Kidney glomerular epithelial cell (primary cell): ENCODE results near the gene CCSER2.
"Not testable (repeated sequence)": the region's sequence is repeated elsewhere in the genome, so short reads cannot be mapped to it uniquely, and the experiment has no call there.

Experiments
- DNase-seq: peaks from one replicate; lab custom pipeline; 2025; lab: John Stamatoyannopoulos, UW

Gene CCSER2

DNA sequence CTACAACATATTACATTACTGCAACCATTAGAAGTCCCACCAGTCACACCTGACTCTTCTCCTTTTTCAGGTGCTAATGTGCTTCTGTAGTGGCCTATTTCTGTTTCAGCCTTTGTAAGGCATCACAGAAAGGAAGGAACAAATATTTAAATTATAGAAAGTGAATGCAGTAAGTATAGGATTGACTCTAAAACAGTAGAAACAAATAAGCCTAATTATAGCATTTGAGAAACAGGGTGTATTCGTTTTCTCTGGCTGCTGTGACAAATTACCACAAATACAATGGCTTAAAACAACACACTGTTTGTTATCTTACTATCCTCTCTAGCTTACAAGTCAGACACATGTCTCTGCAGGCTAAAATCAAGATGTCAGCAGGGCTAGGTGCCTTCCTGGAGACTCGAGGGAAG lies 69.4 kb downstream of the CCSER2 start:
- no peak for DNase-seq

DNA sequence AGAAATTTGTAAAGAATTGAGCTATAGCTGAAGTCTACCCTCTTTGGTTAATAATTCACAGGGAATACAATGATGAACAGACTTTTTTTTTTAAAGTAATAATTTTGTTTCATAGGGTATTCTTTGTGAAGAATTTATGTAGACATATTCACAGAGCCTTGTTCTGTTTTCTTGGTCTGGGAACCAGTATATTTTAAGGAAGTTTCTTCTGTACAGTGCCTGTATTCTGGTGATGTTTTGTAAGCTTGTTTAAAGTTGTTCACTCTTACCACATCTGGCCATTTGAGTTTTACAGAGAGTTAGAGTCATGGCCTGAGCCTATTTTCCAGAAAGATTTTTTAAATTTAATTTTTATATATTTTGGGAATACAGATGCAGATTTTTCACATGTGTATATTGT lies 70.3 kb downstream of the CCSER2 start:
- DNase-seq, result no peak

DNA sequence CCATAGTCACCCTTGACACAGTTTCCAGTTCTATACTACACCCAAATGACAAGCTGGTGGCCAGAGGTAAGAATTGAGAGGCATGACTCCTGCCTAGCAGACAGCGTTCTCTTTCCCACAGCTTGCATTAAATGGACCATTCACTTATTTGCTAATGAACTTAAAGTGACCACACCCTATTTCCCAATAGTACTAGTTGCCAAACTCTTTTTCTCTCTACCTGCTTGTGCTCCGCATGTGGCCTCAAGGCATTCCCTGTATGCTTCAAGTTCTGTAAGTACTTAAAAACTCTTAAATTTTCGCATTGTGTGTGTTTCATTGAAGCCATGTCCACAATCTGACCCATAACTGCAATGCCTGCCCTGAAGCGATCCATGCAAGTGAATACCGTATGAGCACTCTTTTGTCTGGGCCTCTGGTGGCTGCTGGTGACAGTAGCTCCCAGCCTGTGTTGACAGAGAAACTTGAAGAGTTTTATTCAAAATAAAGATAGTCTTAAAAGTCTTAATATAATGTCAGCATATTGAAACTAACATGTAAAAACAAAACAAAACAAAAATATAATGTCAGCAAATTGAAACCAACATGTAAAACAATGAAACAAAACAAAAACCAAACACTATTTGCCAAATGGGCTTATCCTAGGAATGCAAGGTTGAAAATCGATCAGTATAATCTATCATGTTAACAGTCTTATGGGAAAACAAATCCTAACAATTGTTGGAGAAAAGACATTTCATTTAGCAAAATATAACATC lies 73.6 kb downstream of the CCSER2 start:
- no peak for DNase-seq

DNA sequence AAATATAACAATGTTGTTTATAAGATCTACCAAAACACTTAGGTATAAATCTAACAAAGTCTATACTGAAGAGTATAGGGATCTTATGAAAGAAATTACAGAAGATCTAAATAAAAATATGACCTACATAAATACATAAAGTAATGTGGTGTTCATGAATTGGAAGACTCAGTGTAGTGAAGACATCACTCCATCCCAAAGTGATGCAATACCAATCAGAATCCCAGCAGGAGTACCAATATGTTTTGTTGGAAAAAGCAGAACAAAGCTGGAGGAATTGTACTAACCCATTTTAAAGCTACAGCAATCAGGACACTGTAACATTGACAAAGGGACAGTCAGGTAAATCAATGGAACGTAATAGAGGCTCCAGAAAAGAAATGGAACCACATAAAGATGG lies 76.4 kb downstream of the CCSER2 start:
- DNase-seq, result no peak

DNA sequence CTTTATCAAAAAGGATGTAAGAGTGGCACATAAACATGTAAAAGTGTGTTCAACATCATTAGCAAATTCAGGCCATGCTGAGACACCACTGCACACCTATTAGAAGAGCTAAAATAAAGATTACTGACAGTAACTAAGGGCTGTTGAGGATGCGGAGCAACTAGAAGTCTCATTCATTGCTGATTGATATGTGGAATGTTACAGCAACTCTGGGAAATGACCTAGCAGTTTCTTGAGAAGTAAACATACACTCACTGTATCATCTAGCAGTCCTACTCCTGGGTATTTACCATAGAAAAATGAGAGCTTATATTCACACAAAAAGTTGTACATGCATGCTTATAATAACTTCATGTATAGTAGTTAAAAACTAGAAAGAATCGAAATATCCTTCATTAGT lies 77.3 kb downstream of the CCSER2 start:
- no peak for DNase-seq

DNA sequence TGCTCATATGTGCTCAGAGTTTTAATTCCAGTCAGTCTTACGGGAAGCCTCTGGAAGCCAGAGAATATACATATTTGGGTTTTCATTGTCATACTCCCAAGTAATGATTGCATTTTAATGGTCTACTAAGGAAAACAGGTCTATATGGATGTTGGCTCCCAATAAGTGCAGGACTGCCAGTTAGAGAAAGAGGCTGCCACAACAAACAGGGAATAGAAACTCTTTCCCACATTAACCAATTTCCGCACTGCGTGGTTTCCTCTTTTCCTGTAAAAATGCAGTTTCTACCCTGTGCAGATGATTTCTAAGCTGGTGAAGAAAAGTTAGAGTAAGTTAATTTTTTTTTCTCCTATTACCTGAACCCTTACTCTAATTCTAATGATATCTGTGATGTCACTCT lies 78.2 kb downstream of the CCSER2 start:
- no peak for DNase-seq

DNA sequence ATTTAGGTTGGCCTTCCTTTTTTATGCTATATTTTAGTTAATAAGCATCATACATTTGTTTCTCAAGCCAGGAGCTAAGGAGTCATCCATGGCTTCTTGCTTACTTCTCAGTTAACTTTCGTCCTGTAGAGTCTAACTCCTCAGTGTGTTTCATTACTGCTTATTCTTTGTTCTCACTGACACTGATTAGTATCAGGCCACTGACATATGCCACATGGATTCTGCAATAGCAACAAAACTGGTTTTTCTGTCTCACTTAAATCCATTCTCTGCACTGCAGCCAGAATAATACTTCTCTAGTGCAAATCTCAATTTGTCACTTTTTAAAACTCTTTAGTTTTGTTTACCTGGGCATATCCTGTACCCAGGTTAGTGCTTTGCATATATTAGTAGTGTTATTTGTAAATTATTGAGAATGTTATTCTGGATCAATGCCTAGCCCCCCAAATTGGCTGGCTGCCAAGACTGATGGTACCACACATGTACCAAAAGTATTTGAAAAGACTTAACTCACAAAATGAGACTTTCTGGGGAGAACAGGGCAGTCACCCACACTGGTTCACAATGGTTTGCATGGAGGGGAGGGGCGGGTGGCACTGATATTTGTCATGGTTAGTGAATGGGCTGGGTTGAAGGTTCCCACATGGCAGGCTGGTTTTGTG lies 79.1 kb downstream of the CCSER2 start:
- DNase-seq, result no peak

DNA sequence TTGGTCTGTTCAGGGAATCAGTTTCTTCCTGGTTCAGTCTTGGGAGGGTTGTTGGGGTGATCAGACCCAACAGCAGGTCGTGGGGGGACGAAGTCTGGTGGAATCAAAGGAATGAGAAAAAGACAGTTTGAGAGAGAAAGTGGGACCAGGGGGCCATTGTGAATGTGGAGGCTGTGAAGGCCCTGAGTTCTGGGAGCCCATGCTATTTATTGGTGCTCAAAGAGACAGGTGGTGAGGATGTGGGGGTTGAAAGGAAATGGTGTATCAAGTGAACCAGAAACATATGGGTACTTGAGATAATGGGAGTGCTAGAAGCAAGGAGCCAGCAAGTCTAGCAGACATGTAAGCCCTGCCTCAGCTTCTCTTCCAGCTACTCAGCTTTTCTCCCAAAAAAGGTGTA lies 84.1 kb downstream of the CCSER2 start:
- no peak for DNase-seq

DNA sequence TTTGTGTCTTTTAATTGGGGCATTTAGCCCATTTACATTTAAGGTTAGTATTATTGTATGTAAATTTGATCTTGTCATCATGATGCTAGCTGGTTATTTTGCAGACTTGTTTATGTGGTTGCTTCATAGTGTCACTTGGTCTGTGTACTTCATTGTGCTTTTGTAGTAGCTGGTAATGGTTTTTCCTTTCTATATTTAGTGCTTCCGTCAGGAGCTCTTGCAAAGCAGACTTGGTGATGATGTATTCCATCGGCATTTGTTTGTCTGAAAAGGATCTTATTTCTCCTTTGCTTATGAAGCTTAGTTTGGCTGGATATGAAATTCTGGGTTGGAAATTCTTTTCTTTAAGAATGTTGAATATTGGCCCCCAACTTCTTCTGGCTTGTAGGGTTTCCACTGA lies 85.7 kb downstream of the CCSER2 start:
- not testable (repeated sequence) for DNase-seq

DNA sequence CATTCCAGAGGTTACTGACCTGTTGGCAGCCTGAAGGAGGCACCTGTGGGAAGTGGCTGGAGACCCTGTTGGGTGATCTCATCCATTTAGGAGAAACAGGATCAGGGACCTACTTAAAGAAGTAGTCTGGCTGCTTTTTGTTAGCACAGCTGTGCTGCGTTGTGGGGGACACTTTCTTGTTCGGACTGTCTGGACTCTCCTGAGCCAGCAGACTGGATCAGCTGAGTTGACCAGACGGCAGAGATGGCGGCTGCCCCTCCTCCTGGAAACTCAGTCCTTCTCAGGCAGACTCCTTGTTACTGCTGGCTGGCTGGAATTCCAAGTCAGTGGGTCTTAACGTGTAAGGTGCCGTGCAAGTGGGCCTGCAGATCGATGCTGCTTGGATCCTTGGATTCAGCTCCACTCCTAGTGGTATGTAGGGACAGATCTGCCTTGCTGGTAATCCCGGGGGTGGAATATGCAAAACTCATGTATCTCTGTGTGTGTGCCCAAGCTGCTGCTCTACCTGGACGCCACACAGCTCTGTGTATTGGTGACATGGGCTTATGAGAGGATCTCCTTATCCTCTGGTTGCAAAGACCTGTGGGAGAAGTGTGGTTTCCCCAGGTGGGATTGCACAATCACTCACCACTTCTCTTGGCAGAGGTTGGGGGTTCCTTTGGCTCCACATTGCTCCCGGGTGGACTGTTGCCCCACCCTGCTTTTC lies 87.3 kb downstream of the CCSER2 start:
- no peak for DNase-seq

DNA sequence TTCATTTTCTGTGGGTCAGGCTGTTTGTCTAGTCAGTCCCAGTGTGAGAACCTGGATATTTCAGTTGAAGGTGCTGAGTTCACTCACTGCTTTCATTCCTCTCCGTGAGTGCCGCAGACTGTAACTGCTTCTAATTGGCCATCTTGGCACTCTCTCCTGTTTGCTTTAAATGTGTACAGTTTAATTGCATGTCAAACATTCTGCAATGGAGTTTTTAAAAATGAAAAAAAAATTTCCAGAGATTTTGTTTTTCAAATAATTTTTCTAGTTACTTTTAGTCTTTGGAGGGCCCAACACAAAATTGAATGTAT lies 87.8 kb downstream of the CCSER2 start:
- no peak for DNase-seq

DNA sequence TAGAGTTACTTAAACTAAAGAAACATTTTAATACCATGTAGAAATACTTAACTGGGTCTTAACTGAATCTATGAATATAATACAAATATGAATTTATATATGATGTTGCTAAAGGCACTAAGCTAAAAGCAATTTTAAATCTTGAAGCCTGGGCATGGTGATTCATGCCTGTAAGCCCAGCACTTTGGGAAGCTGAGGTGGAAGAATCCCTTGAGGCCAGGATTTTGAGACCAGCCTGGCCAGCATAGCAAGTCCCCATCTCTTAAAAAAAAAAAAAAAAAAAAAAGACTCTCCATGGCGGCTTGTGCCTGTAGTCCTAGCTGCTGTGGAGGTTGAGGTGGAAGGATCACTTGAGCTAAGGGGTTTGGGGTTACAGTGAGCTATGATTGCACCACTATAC lies 95.3 kb downstream of the CCSER2 start:
- DNase-seq, result no peak

DNA sequence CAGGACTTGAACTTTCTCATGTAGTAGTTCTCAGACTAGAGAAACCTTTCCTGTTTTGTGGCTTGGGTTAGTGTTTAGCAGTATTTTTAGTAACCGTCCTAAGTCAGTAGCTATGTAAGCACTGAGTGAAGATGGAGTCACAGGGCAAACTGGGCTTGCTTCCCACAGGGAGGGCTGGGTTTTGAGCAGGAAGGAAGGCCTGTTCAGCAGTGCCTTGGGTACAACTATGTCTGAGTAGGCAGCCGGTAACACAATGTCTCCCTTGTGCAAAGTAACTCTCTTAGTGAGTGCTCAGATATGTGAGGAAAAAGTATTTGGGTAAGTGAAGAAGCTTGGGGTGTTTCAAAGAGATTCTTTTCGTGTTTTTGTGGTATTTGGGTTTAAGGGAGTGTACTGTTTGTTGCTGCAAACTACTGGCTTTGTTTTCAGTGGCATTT lies 96.4 kb downstream of the CCSER2 start:
- peak; percentile 82 for DNase-seq

DNA sequence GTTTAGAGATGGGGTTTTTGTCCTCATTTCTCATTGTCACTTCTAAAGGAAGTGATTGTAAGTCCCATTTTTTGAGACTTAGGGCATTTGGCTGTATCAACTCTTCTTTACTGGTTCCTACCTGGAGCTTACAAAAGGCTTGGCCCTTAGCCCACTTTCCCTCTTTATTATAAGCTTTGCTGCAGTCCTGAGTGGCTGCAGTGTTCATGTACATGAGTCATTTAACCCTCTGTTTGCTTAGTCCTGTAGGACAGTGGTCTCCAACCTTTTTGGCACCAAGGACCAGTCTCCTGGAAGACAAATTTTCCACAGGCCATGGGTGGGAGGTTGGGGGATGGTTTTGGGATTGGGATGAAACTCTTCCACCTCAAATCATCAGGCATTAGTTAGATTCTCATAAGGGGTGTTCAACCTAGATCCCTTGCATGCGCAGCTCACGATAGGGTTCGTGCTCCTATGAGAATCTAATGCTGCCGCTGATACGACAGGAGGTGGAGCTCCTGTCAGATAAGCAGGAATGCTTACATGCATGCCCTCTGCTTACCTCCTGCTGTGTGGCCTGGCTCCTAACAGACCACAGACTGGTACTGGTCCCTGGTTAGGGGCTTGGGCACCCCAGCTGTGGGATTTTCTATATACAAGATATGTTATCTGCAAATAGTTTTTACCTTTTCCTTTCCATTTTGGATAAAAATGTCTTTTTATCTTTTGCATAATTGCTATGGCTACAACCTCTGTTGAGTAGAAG lies 99.7 kb downstream of the CCSER2 start:
- DNase-seq, result no peak

DNA sequence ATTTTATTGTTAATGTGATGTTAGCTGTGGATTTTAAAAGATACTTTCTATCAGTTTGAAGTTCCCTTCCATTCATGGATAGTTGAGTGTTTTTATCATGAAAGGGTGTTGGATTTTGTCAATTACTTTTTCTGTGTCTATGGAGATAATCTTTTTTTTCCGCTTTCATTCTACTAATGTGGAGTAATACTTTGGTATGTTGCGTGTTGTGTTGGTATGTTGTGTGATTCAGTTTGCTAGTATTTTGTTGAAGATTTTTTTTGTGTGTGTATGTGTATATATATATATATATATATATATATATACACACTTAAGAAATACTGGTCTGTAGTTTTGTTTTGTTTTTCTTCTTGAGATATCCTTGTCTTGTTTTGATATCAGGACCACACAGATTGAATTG lies 100.3 kb downstream of the CCSER2 start:
- no peak for DNase-seq

DNA sequence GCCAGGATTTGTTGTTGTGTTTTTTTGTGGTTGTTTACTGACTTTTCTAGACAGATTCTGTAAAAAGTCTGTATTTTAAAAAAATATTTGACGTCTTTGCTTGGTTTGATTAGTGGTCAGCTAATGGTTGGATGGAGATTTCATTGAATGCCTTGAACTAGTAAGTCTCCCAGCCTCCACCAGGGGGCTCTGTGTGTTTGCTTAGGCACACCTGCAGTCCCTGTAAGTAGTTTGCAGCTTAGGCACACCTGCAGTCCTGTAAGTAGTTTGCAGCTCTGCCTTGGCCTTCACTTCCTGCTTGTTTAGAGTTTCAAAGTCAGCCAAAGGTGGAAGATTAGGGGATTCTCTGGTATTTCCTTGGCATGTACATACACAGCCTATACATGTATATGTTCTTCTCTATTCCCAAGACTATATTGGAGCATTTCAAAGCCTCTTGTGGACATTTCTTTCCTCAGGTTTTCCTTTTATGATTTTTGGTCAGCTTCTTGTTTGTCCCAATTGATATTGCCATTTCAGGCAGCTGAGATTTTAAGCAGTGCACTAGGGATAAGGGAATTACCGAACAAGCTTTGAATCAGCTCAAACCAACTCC lies 101.6 kb downstream of the CCSER2 start:
- DNase-seq, result peak; percentile 60

DNA sequence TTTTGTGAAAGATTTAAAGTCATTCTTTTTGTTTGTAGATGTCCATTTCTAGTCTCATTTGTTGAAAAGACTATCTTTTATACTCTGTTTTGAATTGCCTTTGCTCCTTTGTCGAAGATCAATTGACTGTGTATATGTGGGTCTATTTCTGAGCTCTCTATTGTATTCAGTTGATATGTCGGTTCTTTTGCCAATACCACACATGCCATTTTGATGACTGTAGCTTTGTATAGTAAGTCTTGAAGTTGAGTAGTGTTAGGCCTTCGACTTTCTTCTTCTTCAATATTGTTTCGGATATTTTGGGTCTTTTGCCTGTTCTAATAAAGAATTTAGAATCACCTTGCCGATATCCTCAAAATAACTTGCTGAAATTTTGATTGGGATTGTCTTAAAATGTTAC lies 104.5 kb downstream of the CCSER2 start:
- no peak for DNase-seq

DNA sequence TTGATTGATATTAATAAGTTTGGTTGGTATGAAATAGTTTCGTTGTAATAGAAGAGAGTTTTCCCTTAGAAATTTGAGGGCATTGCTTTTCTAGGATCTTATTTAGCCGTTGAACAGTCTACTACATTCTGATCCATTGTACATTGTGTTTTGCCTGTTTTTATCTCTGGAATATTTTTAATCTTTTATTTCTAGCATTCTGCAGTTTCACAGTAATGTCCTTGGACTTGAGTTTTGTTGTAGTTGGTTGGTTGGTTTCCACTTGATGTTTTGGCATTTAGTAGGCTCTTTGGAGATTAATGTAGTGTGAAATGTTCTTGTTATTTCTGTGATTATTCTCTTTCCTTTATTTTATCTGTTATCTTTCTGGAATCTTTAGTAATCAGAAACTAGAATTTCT lies 112.4 kb downstream of the CCSER2 start:
- DNase-seq, result no peak

DNA sequence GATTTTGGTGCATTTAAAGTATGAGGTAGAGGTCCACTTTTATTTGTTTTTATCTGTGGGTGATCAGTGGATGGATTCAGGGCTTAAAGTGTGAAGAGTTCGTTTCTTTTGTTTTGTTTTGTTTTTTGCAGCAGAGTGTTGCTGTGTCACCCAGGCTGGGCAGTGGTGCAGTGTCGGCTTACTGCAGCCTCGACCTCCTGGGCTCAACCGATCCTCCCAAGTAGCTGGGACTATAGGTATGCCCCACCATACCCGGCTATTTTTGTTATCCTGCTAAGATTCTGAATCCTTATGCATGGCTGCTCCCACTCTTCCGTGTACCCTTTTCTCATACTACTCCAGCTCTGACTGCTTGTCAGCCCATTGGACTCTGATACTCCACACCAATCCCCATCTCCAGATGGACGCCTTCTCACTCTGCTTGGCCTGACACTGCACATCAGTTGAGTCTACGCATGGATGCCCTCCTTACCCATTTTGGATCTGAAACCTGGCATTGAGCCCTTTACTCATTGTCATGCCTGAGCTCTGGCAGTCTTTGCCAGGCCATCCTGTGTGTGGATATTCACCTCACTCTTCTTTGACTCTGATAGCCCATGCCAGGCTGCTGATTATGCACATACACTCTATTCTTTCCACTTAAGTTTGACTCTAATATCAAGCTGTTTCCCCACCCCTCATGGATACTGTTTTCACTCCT lies 119.5 kb downstream of the CCSER2 start:
- DNase-seq, result peak; percentile 21

DNA sequence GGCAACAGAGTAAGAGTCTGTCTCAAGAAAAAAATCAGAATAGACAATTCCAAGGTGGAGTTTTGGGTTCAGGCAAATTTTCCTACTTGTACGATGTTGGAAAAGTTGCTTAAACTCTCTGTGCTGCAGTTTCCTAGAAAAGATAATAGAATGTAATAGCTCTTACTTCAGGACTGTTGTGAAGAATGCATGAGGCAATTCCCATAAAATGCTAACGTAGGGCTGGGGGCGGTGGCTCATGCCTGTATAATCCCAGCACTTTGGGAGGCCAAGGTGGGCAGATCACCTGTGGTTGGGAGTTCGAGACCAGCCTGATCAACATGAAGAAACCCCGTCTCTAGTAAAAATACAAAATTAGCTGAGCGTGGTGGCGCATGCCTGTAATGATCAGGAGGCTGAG lies 121.0 kb downstream of the CCSER2 start:
- not testable (repeated sequence) for DNase-seq

DNA sequence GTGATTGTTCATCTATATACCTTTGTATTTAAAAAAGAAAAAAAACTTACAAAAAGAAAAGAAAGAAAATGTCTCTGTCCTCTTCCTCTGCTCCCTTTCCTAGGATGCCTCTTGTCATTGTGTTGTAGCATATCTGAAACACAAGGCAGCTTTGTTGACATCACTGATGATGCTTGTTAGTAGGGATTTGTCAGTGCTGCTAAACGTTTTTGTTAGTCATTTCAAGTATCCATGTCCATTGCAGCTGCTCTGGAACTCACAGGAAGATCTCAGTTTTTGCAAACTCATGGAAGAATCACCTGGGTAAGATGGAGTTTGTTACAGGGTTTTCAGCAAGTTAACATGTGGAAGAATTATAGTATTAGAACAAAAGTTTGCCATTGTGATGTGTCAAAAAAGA lies 123.6 kb downstream of the CCSER2 start:
- DNase-seq, result no peak

DNA sequence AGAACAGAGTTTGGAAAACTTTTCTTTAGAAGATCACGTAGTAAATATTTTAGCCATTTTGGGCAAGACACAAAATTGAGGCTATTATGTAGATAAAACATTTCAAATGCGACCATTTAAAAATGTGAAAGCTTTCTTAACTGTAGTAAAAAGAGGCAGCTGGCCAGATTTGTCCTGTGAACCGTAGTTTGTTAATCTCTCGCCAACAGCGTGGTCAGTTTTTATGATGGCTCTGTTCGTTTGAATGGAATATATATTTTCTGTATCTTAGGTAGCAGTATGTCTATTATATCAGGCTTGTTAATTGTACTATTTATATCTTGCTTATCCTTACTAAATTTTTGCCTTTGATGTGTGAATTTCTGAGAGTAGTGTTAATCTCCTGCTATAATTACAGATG lies 124.9 kb downstream of the CCSER2 start:
- no peak for DNase-seq
